Measurements from ENCODE around the gene CAB39. TPM values are rescaled to one million over a fixed set of nuclear protein-coding genes. Genes with fewer than 3 reads are reported as not detected.

The CAB39 gene
- total RNA-seq, 1 donor, result 53.2 TPM

DNA sequence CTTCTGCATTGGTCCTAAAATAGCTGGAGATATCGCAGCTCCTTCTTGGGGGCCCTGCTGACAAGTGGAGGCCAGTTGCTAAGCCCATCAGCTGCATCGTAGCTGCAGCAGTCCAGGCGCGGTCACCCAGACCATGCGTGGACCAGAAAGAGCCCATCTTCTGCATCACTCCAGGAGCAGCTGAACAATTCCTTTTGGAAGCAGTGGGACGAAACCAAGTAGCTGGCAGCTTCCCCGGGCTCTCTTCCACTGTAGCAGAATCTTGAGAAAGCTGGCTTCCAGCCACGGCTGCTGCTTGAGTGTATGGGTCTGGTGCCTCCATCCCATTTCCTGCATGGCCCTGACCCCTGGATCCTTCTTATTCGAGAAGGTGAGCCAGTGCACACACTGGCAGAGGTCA is 22.2 kb upstream of the CAB39 start:
- no peaks in the 10 kb centered on the region for H4K20me1 ChIP-seq (ENCODE audit: insufficient read depth, low read length)
- no peak overlapping the region for H2AFZ ChIP-seq (ENCODE audit: low read length)
- no peak overlapping the region for H3K27ac ChIP-seq (ENCODE audit: low read depth, low read length)
- no peaks in the 10 kb centered on the region for H3K79me2 ChIP-seq (ENCODE audit: insufficient read depth, low read length)
- peak; percentile 66 for DNase-seq (ENCODE audit: insufficient read length, low spot score, missing footprints)
- peaks cover 9% of the 10 kb centered on the region for H3K4me1 ChIP-seq (ENCODE audit: insufficient read depth, low read length)
- no peaks in the 10 kb centered on the region for H3K36me3 ChIP-seq (ENCODE audit: insufficient read depth, low read length)
- H3K27me3 ChIP-seq (ENCODE audit: insufficient read depth, low read length), result no peaks in the 10 kb centered on the region
- H3K4me2 ChIP-seq (ENCODE audit: insufficient read depth, low read length), result no peak overlapping the region
- H3K4me3 ChIP-seq (ENCODE audit: insufficient read depth, low read length), result no peak overlapping the region
- TF ChIP-seq, protein P1, sequence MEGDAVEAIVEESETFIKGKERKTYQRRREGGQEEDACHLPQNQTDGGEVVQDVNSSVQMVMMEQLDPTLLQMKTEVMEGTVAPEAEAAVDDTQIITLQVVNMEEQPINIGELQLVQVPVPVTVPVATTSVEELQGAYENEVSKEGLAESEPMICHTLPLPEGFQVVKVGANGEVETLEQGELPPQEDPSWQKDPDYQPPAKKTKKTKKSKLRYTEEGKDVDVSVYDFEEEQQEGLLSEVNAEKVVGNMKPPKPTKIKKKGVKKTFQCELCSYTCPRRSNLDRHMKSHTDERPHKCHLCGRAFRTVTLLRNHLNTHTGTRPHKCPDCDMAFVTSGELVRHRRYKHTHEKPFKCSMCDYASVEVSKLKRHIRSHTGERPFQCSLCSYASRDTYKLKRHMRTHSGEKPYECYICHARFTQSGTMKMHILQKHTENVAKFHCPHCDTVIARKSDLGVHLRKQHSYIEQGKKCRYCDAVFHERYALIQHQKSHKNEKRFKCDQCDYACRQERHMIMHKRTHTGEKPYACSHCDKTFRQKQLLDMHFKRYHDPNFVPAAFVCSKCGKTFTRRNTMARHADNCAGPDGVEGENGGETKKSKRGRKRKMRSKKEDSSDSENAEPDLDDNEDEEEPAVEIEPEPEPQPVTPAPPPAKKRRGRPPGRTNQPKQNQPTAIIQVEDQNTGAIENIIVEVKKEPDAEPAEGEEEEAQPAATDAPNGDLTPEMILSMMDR (IDR thresholded peaks at IDR 0.05; ENCODE audit: extremely low read depth, low read depth, low read length), result no peak
- no peaks in the 10 kb centered on the region for H3K9me3 ChIP-seq (ENCODE audit: low read depth, low read length)

DNA sequence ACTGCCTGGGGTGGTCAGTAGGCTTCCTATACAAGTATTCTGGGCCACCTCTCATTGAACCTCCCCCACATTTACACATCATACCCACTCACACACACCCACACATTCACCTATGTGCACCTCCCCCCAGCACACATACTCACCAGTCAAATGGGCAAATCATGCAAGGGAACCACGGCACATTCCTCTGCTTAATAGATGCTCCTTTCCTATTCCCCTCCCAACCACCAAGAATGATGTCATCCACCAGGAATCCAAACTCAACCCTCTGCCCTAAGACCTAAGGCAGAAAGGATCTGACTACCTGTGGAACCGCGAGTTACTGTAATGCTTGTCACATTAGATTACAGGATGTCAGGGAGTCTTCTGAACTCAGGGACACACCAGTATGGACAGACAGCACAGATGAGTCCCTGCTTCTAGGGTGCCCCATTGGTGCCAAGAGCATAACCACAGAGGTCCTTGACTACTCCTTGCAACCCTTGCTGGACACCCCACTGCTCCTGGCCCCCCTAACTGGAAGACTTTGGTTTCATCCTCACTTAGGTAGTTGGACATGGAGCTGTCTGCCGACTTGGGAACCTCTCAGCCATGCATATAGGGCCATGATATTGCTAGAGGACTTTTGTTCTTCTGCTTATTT is 21.5 kb upstream of the CAB39 start:
- no peak overlapping the region for H3K27ac ChIP-seq (ENCODE audit: low read depth, low read length)
- H3K4me2 ChIP-seq (ENCODE audit: insufficient read depth, low read length), result peak overlapping the region; percentile 28
- no peak overlapping the region for H3K4me3 ChIP-seq (ENCODE audit: insufficient read depth, low read length)
- TF ChIP-seq, protein P1 (IDR thresholded peaks at IDR 0.05; ENCODE audit: extremely low read depth, low read depth, low read length), result no peak
- peaks cover 9% of the 10 kb centered on the region for H3K4me1 ChIP-seq (ENCODE audit: insufficient read depth, low read length)
- H3K9me3 ChIP-seq (ENCODE audit: low read depth, low read length), result no peaks in the 10 kb centered on the region
- DNase-seq (ENCODE audit: insufficient read length, low spot score, missing footprints), result no peak
- H4K20me1 ChIP-seq (ENCODE audit: insufficient read depth, low read length), result no peaks in the 10 kb centered on the region
- H3K27me3 ChIP-seq (ENCODE audit: insufficient read depth, low read length), result no peaks in the 10 kb centered on the region
- H2AFZ ChIP-seq (ENCODE audit: low read length), result no peak overlapping the region
- H3K36me3 ChIP-seq (ENCODE audit: insufficient read depth, low read length), result no peaks in the 10 kb centered on the region
- no peaks in the 10 kb centered on the region for H3K79me2 ChIP-seq (ENCODE audit: insufficient read depth, low read length)

DNA sequence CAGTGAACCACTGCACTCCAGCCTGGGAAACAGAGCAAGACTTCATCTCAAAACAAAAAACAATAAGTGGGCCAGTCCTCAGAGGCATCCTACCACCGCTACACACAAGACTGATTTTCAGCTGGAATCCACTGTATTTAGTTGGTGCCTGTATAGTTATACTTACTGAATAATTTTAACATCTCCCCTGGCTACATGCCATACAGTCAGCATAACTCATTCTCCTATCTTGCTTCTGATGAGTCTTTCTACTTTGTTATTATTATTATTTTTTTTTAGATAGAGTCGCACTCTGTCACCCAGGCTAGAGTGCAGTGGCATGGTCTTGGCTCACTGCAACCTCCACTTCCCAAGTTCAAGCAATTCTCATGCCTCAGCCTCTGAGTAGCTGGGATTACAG is 19.9 kb upstream of the CAB39 start:
- Histone ChIP-seq H4K20me1 (ENCODE audit: insufficient read depth, low read length) (no peaks in the 10 kb centered on the region), H3K4me1 (ENCODE audit: insufficient read depth, low read length) (peaks cover 9% of the 10 kb centered on the region), H3K79me2 (ENCODE audit: insufficient read depth, low read length) (no peaks in the 10 kb centered on the region), H3K27me3 (ENCODE audit: insufficient read depth, low read length) (no peaks in the 10 kb centered on the region), H3K4me2 (ENCODE audit: insufficient read depth, low read length) (no peak overlapping the region), H3K4me3 (ENCODE audit: insufficient read depth, low read length) (no peak overlapping the region), H2AFZ (ENCODE audit: low read length) (no peak overlapping the region), H3K27ac (ENCODE audit: low read depth, low read length) (no peak overlapping the region), H3K36me3 (ENCODE audit: insufficient read depth, low read length) (no peaks in the 10 kb centered on the region), H3K9me3 (ENCODE audit: low read depth, low read length) (no peaks in the 10 kb centered on the region)
- DNase-seq (ENCODE audit: insufficient read length, low spot score, missing footprints), result no peak
- TF ChIP-seq, protein P1 (IDR thresholded peaks at IDR 0.05; ENCODE audit: extremely low read depth, low read depth, low read length), result no peak

DNA sequence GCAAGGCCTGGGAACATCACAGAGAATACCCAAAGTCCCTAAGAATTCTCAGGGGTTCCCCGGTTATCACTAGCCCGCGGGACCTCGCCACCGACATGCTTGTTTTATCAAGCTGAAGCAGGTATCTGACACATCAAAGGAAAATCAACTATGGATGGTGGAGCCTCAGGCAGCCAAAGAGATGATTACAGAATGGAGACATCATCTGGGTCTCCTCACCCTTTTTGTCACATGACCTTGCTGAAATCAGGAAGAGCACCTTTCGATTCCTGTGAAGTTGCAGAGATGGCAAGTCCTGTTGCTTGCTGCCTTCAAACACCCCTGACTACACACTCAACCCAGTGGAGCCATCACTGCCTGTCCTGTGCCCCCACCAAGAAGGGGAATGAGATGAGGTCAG is 19.2 kb upstream of the CAB39 start:
- Histone ChIP-seq H3K4me1 (ENCODE audit: insufficient read depth, low read length) (peaks cover 9% of the 10 kb centered on the region), H3K27ac (ENCODE audit: low read depth, low read length) (no peak overlapping the region), H3K36me3 (ENCODE audit: insufficient read depth, low read length) (no peaks in the 10 kb centered on the region), H3K27me3 (ENCODE audit: insufficient read depth, low read length) (no peaks in the 10 kb centered on the region), H3K79me2 (ENCODE audit: insufficient read depth, low read length) (no peaks in the 10 kb centered on the region), H2AFZ (ENCODE audit: low read length) (no peak overlapping the region), H3K4me2 (ENCODE audit: insufficient read depth, low read length) (no peak overlapping the region), H3K4me3 (ENCODE audit: insufficient read depth, low read length) (no peak overlapping the region), H4K20me1 (ENCODE audit: insufficient read depth, low read length) (no peaks in the 10 kb centered on the region), H3K9me3 (ENCODE audit: low read depth, low read length) (no peaks in the 10 kb centered on the region)
- TF ChIP-seq, protein P1 (IDR thresholded peaks at IDR 0.05; ENCODE audit: extremely low read depth, low read depth, low read length), result no peak
- DNase-seq (ENCODE audit: insufficient read length, low spot score, missing footprints), result no peak

All from osteoblast (primary cell).